T-helper 22 cell (primary cell): ENCODE measurements around the gene HTR4.
A peak's percentile ranks its signal among the peaks of the same experiment; 100 is the strongest.
"Not testable (repeated sequence)": the region's sequence is repeated elsewhere in the genome, so short reads cannot be mapped to it uniquely, and the experiment has no call there.

ENCODE experiments used
- DNase-seq: peaks from one replicate; pipeline ENCODE4 v3.0.0-alpha.2; 2020; ENCODE audit warnings: low read depth

Gene HTR4

DNA sequence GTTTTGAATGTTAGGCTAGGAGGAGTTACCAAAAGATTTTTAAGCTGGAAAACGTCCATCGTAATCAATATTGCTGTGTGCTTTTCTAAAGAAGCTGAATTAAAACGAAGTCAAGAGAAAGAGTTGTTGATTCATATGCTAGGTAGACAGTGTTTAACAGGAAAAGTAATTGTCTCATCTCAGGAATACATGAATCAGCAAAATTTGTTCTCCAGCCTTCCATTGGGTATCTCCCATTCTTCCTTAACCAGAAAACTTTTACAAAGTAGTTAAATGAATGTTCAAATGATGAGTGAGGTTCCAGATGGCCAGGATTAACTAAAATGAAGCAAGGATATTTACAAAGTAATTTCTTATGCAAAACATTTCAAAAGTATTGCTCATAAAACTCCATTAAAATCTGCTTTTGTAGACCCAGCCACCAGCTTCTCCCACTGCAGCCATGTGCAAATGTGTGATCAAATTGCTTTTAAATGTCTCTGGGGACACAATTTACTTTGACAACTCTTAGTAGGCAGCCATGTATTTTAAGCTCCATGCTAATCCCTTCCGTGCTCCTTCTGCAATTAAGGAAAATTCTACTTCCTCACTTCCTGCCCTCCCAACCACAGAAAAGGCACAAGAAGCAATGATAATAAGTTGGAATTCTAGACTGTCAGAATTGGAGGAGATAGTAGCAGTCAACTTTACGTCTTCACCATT lies 121.2 kb downstream of the HTR4 start:
- DNase-seq: no peak

DNA sequence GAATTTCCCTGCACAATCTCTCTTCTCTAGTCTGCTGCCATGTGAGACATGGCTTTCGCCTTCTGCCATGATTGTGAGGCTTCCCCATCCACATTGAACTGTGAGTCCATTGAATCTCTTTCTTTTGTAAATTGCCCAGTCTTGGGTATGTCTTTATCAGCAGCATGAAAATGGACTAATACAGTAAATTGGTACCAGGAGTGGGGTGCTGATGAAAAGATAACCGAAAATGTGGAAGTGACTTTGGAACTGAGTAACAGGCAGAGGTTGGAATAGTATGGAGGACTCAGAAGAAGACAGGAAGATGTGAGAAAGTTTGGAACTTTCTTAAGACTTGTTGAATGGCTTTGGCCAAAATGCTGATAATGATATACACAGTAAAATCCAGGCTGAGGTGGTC lies 124.9 kb downstream of the HTR4 start:
- not testable (repeated sequence) for DNase-seq

DNA sequence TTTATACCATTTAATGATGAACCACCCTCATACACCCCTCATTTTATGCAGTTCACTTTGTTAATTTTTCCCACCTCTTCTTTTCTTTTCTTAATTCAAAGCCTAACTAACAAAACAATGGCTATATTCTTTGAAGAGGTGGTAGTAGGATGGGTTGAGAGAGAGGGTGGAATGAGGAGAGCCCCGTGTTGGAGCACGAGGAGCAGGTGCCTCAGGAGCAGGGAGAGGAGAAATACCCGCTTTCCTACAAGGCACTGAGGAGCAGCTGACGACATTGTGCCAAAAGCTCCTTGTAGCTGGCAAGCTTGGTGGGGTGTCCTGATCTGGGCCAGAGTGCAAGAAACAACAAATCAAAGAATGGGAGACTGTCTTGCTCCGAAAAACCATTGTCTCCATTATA lies 129.6 kb downstream of the HTR4 start:
- DNase-seq: no peak

DNA sequence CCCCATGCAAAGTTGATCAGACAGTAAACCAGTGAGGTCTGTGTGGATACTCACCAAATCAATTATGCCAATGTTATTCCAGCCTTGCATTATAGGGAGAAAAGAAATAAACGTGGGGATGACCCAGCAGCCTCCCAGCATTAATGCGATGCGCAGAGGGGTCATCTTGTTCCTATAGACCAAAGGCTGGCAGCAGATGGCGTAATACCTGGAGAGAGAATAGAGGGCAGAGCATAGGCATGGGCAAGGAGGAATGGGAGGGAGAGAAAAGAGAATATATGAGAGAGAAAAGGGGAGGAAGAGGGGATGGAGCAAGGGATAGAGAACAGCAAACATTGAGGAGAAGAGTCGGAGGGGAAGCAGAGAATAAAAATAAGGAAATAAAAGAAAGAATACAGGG lies 131.2 kb downstream of the HTR4 start:
- DNase-seq: no peak

DNA sequence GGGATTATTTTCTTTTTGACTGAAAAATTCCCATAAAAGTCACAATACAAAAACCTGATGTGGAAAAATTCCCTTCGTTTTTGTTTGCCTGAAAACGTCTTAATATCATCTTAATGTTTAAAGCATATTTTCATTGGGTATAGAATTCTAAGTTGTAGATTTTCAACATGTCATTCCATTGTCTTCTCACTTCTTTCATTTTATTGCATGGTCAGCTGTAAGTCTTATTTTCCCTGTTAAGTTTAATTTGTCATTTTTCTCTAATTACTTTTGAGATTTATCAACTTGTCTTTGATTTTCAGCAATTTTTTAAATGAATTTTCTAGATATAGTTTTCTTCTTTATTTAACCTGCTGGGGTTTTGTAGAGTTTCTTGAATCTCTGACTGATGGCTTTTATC lies 138.9 kb downstream of the HTR4 start:
- no peak for DNase-seq

DNA sequence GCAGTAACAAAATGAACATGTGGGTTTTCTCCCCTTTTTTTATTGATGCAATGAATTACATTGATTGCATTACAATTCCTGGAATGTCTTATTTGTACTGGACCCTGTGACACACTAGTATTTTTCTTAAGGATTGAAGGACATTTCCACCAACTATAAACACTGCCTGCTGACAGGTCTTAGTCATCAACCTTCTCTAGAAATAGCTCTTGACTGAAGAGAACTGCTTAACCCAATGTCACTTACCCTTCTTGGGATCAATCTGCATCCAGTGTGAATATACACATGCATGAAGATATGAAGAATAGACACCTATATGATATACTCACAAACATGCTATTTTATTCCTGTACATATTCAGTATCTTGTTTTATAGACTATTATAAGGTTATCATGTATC lies 140.0 kb downstream of the HTR4 start:
- DNase-seq: no peak

DNA sequence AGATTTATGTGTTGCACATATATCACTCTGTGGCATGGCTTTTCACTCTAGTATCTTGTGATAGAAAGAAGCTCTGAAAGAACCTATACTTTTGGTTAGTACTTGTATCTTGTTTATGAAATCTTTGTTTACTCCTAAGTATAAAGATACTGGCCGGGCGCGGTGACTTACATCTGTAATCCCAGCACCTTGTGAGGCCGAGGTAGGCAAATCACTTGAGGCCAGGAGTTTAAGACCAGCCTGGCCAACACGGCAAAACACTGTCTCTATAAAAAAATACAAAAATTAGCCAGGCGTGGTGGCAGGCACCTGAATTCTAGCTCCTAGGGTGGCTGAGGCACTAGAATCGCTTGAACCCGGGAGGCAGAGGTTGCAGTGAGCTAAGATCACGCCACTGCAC lies 141.8 kb downstream of the HTR4 start:
- no peak for DNase-seq

DNA sequence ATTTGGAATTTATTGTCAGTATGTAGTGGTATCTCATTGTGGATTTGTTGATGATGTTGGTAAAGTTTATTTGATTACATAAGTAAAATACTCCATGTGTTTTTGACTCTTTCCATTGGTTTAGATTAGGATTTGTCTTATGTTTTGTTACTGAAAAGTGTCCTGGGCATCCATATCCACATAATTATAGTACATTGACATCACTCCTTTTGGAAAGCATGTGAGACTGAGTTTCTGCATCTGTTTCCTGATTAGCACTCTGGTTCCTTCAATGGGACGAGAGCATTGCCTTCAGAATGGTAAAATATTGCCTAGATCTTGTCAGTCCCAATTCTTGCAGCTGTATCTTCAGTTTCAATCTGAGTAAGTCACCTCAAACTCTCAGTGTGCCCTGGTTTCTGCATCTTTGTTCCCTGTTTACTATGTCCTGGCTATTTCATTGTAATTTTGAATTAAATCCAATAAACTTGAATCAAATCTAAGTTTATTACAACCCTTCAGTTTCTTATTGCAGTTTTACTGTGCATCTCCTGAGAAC lies 142.4 kb downstream of the HTR4 start:
- DNase-seq: no peak

DNA sequence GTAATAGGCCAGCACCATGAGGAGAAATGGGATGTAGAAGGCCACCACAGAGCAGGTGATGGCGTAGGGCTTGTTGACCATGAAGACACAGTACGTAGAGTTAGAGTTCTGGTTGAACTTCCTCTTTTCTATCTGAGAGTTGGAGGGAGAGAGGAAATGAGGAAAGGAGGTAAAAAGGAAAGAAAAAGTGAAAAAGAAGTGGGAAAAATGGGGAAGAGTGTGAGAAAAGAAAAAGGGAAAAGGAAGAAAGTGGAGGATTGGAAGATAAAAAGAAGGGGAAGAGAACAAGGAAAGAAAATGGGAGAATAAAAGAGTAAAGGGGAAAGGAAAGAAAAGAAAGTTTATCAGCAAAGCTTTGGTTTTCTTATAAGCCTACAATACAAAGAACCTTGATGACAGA lies 144.4 kb downstream of the HTR4 start:
- DNase-seq: no peak

DNA sequence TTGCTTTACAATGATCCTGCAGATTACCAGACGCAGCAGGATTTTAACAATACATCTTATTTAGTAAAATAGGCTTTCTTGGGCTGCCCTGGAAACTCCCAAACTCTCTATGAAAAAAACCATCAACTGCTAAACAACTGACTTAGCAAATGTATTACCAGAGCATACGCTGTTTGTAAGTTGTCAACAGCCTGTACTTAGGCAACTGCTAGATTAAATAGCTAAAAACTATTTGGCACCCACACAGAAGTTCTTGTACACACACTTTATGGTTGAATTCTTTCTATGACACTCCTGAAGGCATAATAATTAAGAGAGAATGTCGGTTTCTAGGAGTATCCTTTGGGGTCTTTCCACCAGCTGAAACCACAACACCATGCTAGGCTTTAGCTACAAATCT lies 146.7 kb downstream of the HTR4 start:
- DNase-seq: no peak

DNA sequence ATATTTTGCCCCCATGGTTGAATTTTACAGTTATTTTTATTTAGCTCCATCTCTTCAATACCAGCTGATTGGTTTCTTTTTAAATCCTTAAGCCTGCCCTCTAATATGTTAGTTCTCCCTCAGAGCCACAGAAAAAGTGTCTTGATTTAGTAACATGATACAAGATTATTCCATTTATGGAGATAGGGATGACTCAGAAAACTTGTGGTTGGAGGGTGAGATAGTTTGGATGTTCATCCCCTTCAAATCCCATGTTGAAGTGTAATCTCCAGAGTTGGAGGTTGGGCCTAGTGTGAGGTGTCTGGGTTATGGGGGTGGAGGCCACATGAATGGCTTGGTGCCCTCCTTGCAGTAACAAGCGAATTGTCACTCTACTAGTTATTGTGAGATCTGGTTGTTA lies 154.9 kb downstream of the HTR4 start:
- no peak for DNase-seq

DNA sequence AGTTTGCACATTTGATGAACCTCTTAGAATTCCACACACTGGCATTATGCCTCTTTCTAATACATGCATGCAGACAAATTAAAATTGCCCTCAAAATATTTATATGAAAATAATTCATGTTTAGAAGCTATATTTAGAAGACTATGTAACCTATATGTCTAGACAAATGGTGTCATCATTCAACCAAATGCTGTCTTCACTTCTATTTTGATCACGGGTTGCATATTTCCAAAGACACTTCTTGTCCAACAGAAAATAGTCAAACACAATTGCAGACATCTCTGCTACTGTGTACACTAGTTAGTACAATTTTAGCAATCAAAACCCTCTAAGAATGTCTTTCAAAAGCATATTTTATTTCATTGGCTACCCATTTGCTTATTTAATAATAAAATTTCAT lies 156.6 kb downstream of the HTR4 start:
- no peak for DNase-seq

DNA sequence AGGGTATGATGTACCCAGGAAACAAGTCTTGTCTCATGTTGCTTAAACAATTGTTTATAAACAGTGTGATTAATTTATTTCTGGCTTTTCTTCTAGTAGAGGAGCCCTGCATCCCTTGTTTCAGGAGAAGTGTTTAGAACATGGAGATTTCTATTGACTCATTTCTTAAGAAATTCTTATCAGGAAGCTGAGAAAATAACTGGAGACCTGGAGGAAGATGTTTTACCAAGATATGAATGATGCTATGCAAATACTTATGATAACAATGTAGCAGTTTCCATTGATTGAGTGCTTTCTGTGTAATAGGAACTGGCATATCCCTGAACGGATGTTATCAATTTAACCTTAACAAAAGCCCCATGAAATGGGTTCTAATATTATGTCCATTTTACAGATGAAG lies 162.0 kb downstream of the HTR4 start:
- DNase-seq: no peak

DNA sequence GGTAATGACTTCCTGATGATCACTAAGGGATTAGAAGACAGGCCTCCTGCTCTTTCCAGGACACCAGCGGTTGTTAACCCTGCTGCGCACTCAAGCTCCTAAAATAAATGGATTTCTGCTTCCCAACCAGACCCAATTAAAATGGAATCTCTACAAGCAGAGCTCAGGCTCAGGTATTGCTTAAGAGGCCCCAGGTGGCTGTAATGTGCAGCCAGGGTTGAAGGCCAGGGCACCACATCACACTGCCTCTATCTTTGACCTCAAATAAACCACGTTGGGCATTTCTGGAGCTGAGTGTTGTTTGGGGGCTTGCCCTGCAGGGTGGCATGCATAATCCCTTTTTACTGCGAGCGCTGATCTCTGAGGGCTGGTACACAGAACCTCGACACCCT lies 162.5 kb downstream of the HTR4 start:
- no peak for DNase-seq

DNA sequence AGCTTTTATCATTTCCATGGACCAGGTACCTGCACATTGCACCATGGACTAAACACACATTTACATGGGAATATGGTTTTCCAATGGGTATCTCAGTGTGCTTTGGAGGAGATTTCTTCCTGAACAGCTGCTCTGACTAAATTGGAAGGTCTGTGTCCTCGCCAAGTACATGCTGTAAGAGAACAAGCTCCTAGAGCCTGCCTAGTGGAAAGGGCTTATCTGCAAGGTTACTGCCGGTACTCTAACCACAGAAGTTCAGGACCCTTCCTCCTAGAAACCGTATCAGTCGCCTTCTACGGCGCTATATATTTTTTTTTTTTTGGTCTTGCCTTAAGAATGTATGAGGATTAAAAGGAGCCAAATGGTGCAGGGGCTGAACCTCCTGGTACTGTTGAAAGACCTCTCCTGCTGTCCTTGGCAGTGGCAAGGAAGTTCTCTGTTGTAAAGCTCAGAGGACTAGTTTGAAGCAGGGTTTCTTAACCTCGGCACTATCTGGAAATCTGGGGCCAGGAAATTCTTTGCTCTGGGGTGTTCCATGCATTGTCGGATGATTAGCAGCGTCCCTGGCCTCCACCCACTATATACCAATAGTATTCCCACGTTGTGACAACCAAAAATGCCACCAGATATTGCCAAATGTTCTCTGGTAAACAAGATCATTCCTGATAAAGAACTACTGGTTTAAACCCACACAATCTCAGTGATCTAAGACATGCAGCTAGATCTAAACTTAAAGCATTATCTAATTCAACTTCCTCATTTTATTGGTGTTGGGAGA lies 163.1 kb downstream of the HTR4 start:
- DNase-seq: no peak

DNA sequence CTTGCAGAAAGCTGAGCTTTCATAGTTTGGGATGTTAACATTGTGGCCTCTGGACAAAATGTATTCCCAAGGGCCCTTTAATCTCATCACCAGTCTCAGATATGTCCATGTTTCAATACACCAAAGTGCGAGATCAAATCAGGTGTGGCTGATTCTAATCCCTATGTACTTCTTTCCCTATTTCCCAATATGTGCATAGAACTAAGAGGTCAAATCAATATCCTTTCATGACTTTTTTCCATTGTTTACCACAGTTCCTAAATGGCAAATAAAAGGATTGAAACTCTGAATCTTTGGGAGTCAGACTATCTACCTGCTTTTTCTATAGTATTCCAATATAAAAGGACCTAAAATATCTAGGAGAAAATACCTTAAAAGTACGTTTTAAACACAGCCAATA lies 165.6 kb downstream of the HTR4 start:
- DNase-seq: no peak

DNA sequence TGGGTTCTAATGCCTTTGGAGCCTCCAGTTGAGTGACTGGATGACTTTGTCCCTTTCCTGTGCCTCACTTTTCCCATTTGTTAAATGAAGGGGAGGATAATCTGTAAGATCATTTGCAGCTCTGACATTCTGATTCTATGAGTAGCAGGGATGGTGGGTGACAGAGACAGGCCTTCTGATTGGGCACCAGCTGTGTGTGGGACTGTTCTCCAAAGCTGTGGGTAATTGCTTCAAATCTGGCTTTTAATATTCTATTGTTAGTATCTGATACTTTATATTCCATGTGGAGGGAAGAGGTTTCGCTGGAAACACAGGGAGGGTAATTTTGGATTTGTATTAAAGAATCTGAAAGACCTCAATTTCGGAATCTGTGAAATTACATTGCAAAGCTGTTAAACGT lies 167.9 kb downstream of the HTR4 start:
- DNase-seq: no peak

DNA sequence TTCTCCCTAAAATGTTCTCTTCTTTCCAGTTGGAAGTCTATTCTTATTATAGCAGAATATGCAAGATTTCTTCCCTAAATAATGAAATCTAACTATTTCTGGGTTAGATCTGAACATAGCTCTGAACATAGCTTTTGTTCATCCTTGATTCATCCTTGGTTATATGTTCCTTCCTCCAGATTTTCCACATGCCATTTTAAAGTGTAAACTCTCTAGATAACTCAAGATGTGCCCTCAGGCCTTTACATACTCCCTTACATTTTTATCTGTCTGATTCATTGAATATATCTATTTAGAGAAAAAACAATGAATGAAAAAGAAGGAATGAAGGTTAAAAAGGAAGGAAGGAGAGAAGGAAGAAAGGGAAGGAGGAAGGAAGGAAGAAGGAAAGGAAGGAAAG lies 169.7 kb downstream of the HTR4 start:
- DNase-seq: no peak

DNA sequence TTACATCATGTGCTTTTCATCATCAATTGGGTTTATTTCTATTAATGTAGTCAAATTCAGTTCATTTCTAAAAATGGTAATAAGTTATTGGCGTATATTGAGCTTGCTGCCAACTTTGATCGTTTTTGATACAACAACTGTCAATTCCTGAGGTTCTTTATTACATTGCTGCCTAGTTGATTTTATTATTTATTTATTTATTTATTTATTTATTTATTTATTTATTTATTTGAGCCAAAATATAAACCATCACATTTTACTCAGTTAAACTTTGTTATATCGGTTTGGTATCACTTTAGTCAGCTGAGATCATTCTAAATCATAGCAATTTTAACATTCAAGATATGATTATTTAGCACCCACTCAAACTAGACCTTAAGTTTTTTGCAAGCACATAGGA lies 170.6 kb downstream of the HTR4 start:
- DNase-seq: no peak

DNA sequence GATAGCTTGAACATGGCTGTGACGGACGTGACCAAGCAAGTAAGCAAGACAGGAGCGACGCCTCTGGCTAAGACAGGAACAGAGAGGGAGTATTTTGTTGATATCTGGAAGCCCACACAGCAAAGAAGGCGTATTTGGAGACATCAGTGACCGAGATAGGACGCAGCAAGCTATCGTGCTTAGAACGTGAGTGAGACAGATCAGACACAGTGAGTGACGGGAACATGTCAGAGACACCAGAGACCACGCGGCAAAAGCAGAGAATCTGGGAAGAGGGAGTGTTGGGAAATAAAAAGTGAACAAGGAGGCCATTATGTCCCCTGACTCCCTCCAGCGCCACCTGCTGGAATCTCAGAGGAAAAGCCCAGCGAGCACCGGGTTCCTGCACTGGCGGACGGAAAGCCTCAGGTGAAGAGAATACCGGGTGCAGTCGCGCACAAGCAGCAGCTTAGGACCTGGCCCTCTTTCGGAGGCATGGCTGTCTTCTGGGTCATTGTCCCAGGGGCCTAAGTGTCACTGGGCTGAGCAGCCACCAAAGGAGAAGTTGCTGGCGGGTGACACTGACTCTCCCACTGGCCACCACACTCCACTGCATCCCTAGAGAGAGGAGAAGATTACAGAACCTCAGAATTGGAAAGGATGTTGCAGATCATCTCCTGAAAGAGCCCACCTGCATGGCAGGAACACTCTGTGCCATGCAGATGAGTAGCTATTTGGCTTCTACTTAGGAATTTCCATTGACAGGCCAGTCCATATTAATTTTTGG lies 171.4 kb downstream of the HTR4 start:
- DNase-seq: peak; percentile 3

DNA sequence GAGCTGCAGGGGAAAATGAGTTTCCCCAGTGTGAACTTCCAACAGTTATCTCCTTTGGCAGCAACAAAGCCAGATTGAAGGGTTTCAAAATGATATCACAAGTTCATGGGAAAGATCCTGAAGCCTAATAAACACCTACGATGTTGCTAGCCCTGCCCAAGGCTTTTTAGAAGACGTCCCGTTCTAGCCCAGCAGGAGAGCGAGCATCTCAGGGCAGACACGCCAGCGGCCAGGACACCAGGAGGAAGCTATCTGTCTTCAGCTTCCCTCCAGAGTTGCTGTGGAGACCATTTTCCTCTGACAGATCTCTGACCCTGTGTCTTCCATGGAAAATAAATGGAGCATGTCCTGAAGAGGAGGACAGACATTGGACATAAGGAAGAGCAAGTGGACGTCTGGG lies 172.1 kb downstream of the HTR4 start:
- DNase-seq: no peak

DNA sequence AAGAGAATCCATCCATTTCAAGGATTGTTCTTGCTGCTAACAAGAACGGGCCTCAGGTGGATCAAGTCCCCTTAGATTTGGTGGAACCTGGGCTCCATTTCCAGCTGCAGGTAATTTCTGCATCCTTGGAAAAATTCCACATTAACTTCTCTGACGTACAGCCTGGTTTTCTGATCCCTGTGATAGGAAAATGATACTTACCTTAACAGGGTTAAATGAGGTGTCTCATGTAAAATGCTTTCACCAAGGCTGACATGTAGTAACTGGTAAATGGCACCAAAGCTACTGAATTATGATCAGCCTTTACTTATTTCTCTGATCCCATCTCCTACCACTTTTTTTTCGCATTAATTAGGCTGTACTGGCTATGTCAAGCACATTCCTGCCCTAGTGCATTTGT lies 176.9 kb downstream of the HTR4 start:
- no peak for DNase-seq

DNA sequence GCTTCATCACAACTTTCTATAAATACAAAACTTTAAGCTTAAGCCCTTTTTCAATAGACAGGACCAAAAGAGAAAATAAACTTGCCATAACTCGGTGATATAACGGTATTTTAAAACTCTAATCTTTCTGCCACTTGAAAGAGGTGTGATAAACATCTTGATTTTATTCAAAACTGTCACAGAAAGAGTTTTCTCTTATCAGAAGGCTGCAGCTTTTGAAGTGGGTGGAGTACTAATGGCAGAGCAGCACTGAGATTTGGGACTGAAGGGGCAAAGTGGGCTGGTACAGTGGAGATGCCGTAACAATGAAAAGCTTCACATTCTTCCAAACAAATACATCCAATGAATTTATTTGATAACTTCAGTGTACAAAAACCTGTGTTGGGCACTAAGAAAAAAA lies 178.0 kb downstream of the HTR4 start:
- DNase-seq: no peak
